SK-N-SH (cell line): ENCODE data around the gene CADM2. TPM values are rescaled to one million over a fixed set of nuclear protein-coding genes. Genes with fewer than 3 reads are reported as not detected.

ENCODE experiments used
- CTCF ChIA-PET: fragments of 300-600, 350-600 bp; formaldehyde crosslinking; extraction: SDS; loops from one replicate; lab custom pipeline; 2021; lab: Yijun Ruan, JAX
- POLR2A ChIA-PET: fragments of 350-600 bp; sonication (Branson Sonifier 250); formaldehyde crosslinking; extraction: SDS; loops from one replicate; lab custom pipeline; 2020; ENCODE audit warnings: antibody characterized with exemption, inconsistent platforms; lab: Yijun Ruan, JAX
- DNase-seq: peaks from one replicate; pipeline ENCODE4 v3.0.0; 2012
- H2AFZ ChIP-seq: fragments of 200-600 bp; sonication (generic); 2 replicates; pipeline ENCODE4 v1.8.1; 2016; ENCODE audit warnings: antibody characterized with exemption, mild to moderate bottlenecking, low read depth
- H3F3A ChIP-seq: fragments of 200-600 bp; sonication (generic); replicated peaks from 2 replicates; pipeline ENCODE3; 2016; ENCODE audit warnings: antibody characterized with exemption, mild to moderate bottlenecking; ENCODE audit not compliant: insufficient read depth
- H3K27ac ChIP-seq, 2 experiments: fragments of 200-500 bp in 1 of 2; fragments of 200-600 bp in 1 of 2; sonication (Bioruptor generic) in 1 of 2; sonication (generic), shearing (Covaris generic) in 1 of 2; 2 replicates each; pipeline versions ENCODE4 v1.5.1 to v1.6.1; 2014 to 2016; ENCODE audit warnings: low read depth in 2 of 2, inconsistent platforms in 1 of 2, low read length in 1 of 2, mild to moderate bottlenecking in 1 of 2, mixed read lengths in 1 of 2
- H3K27me3 ChIP-seq: fragments of 200-600 bp; sonication (generic), shearing (Covaris generic); 2 replicates; pipeline ENCODE4 v1.6.1; 2016; ENCODE audit warnings: mixed run types; ENCODE audit not compliant: insufficient read depth
- H3K36me3 ChIP-seq, 2 experiments: fragments of 200-500 bp in 1 of 2; fragments of 200-600 bp in 1 of 2; sonication (Bioruptor generic) in 1 of 2; sonication (generic) in 1 of 2; replicated peaks in 1 of 2; 2 replicates each; pipeline versions ENCODE3 to v1.5.1; 2014 to 2016; ENCODE audit warnings: low read length in 1 of 2, mild to moderate bottlenecking in 1 of 2; ENCODE audit not compliant: insufficient read depth in 2 of 2, control insufficient read depth in 1 of 2
- H3K4me1 ChIP-seq, 2 experiments: fragments of 200-500 bp in 1 of 2; fragments of 200-600 bp in 1 of 2; sonication (Bioruptor generic) in 1 of 2; sonication (generic), shearing (Covaris generic) in 1 of 2; 2 replicates each; pipeline versions ENCODE4 v1.5.1 to v1.6.1; 2014 to 2016; ENCODE audit warnings: low read depth in 1 of 2, low read length in 1 of 2, mixed run types in 1 of 2; ENCODE audit not compliant: insufficient read depth in 2 of 2, control insufficient read depth in 1 of 2
- H3K4me2 ChIP-seq: fragments of 200-600 bp; sonication (generic), shearing (Covaris generic); 2 replicates; pipeline ENCODE4 v1.6.1; 2017; ENCODE audit warnings: mixed run types
- H3K4me3 ChIP-seq, 2 experiments: fragments of 200-500 bp in 1 of 2; fragments of 200-600 bp in 1 of 2; sonication (Bioruptor generic) in 1 of 2; sonication (generic), shearing (Covaris generic) in 1 of 2; 2 replicates each; pipeline versions ENCODE4 v1.5.1 to v1.8.1; 2014 to 2016; ENCODE audit warnings: low read depth in 2 of 2, inconsistent platforms in 1 of 2, low read length in 1 of 2, mild to moderate bottlenecking in 1 of 2, mixed read lengths in 1 of 2, moderate library complexity in 1 of 2
- H3K79me2 ChIP-seq: fragments of 200-600 bp; sonication (generic); 2 replicates; pipeline ENCODE4 v1.8.1; 2017; ENCODE audit warnings: mild to moderate bottlenecking; ENCODE audit not compliant: insufficient read depth
- H3K9ac ChIP-seq: fragments of 200-600 bp; sonication (generic); 2 replicates; pipeline ENCODE4 v1.6.1; 2017; ENCODE audit warnings: mixed run types
- H3K9me2 ChIP-seq: fragments of 200-600 bp; sonication (generic); 2 replicates; pipeline ENCODE4 v1.6.1; 2017; ENCODE audit warnings: mixed run types
- H3K9me3 ChIP-seq: fragments of 200-600 bp; sonication (generic); 2 replicates; pipeline ENCODE4 v1.6.1; 2017; ENCODE audit warnings: mixed run types, mild to moderate bottlenecking, moderate library complexity
- H4K20me1 ChIP-seq: fragments of 200-600 bp; sonication (generic); 2 replicates; pipeline ENCODE4 v1.6.1; 2017; ENCODE audit warnings: mild to moderate bottlenecking, mixed run types; ENCODE audit not compliant: insufficient read depth
- CHD2 ChIP-seq: fragments of 150-350 bp; IDR thresholded peaks from 2 replicates; pipeline ENCODE4 v1.6.1; 2018; ENCODE audit warnings: low read length; ENCODE audit not compliant: partially characterized antibody
- ELF1 ChIP-seq: IDR thresholded peaks from 2 replicates; pipeline ENCODE4 v1.4.0; 2012
- FOXJ3 ChIP-seq: sonication (generic); formaldehyde crosslinking; IDR thresholded peaks from 2 replicates; pipeline ENCODE4 v1.5.1; 2020; ENCODE audit warnings: mild to moderate bottlenecking, missing genetic modification reagents
- GABPA ChIP-seq: IDR thresholded peaks from 2 replicates; pipeline ENCODE4 v1.4.0; 2012; ENCODE audit warnings: low read depth, mild to moderate bottlenecking
- GATA2 ChIP-seq: sonication (generic); formaldehyde crosslinking; IDR thresholded peaks from 2 replicates; pipeline ENCODE4 v1.5.0; 2020; ENCODE audit warnings: mild to moderate bottlenecking, missing genetic modification reagents
- JUND ChIP-seq: IDR thresholded peaks from 2 replicates; pipeline ENCODE4 v1.4.0; 2012
- MXI1 ChIP-seq: IDR thresholded peaks from 2 replicates; pipeline ENCODE4 v1.6.1; 2012; ENCODE audit warnings: mild to moderate bottlenecking, low read depth, low read length, improper control_type of control experiment
- RAD21 ChIP-seq: IDR thresholded peaks from 2 replicates; pipeline ENCODE4 v1.6.1; 2012; ENCODE audit warnings: mild to moderate bottlenecking, low read length
- RXRA ChIP-seq: IDR thresholded peaks from 2 replicates; pipeline ENCODE4 v1.4.0; 2012; ENCODE audit warnings: low read depth, mild to moderate bottlenecking, borderline replicate concordance
- SIN3A ChIP-seq: IDR thresholded peaks from 2 replicates; pipeline ENCODE4 v1.6.1; 2012; ENCODE audit warnings: low read depth, mild to moderate bottlenecking, low read length, moderate library complexity, borderline replicate concordance
- SMC3 ChIP-seq: IDR thresholded peaks from 2 replicates; pipeline ENCODE4 v1.6.1; 2012; ENCODE audit warnings: low read depth, low read length, improper control_type of control experiment
- TAF1 ChIP-seq: IDR thresholded peaks from 2 replicates; pipeline ENCODE4 v1.6.1; 2012; ENCODE audit warnings: low read depth, mild to moderate bottlenecking, low read length, moderate library complexity, borderline replicate concordance
- TEAD4 ChIP-seq: IDR thresholded peaks from 2 replicates; pipeline ENCODE4 v1.4.0; 2012; ENCODE audit warnings: mild to moderate bottlenecking, borderline replicate concordance; ENCODE audit not compliant: insufficient read depth
- YY1 ChIP-seq: IDR thresholded peaks from 2 replicates; pipeline ENCODE4 v1.4.0; 2012; ENCODE audit warnings: low read depth, mild to moderate bottlenecking
- WGBS: methylation state at CpG from one replicate; pipeline ENCODE4 v1.1.6; 2017; ENCODE audit warnings: low lambda C conversion rate; 5-methylcytosine and 5-hydroxymethylcytosine counted together
- polyA plus RNA-seq, 3 experiments: library from polyadenylated mRNA; depleted of rRNA; stranded (reverse); fragments of >200 nt; gene quantifications; 2 replicates each; pipeline ENCODE4 v1.2.3, GENCODE V29; 2012
- TF ChIP-seq, protein P1 (sequence below): IDR thresholded peaks from 2 replicates; pipeline ENCODE4 v1.4.0; 2012; ENCODE audit warnings: low read depth, borderline replicate concordance
- TF ChIP-seq, protein P2 (sequence below): fragments of 150-350 bp; IDR thresholded peaks from 2 replicates; pipeline ENCODE4 v1.6.1; 2017; ENCODE audit warnings: antibody characterized with exemption, low read length, low read depth, borderline replicate concordance
- TF ChIP-seq, protein P3 (sequence below): IDR thresholded peaks from 2 replicates; pipeline ENCODE4; 2012
- TF ChIP-seq, protein P4 (sequence below): fragments of 200-600 bp; sonication (generic); IDR thresholded peaks from 2 replicates; pipeline ENCODE4 v1.6.1; 2017; ENCODE audit warnings: antibody characterized with exemption, mild to moderate bottlenecking, moderate library complexity
- TF ChIP-seq, protein P5 (sequence below): fragments of 150-350 bp; IDR thresholded peaks from 2 replicates; pipeline ENCODE4 v1.6.1; 2016; ENCODE audit warnings: mild to moderate bottlenecking, low read depth, low read length

CADM2 gene
- polyA plus RNA-seq, 1 of the 3 experiments (the other 2 are of a cell fraction): 0.46 TPM

DNA sequence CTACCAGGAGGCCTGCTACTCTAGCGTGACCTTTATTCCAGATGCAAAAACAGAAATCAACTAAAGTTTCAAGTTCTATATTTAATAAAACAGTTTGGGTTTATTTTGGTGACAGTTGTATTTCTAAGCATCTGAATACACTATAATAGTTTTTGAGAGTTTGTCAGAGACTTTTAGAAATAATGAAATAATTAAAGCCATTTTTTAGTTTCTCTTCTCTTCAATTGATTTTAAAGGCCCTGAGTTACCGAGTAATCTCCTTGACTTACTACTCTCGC is 523.4 kb downstream of the CADM2 start (continued):
- TF ChIP-seq, protein P1, sequence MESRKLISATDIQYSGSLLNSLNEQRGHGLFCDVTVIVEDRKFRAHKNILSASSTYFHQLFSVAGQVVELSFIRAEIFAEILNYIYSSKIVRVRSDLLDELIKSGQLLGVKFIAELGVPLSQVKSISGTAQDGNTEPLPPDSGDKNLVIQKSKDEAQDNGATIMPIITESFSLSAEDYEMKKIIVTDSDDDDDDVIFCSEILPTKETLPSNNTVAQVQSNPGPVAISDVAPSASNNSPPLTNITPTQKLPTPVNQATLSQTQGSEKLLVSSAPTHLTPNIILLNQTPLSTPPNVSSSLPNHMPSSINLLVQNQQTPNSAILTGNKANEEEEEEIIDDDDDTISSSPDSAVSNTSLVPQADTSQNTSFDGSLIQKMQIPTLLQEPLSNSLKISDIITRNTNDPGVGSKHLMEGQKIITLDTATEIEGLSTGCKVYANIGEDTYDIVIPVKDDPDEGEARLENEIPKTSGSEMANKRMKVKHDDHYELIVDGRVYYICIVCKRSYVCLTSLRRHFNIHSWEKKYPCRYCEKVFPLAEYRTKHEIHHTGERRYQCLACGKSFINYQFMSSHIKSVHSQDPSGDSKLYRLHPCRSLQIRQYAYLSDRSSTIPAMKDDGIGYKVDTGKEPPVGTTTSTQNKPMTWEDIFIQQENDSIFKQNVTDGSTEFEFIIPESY: no peak

DNA sequence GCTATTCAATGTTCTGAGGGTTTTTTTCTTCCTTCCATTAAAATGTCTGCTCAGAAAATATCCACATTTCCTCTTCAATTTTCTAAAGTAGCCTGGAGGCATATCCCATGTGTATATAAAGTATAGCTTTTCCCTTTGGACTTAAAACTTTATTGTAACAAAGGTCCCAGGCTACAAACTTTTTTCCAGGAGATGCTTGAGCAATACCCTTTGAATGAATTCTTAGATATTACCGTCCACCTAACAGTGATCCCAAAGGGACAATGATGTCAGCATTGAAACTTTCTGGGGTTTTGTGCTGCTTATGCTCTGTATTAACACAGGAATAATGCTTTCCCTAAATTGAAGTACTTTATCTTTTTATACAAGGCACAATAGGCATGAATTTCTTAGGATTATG is 525.2 kb downstream of the CADM2 start:
- peaks cover 3% of the 10 kb centered on the region for H3F3A ChIP-seq
- POLR2A ChIA-PET: no interaction called here
- no peaks in the 10 kb centered on the region; the same call in 1 of the 2 replicates for H3K9me3 ChIP-seq
- CTCF ChIA-PET: no interaction called here
- no peak overlapping the region for H3K4me2 ChIP-seq
- H3K27me3 ChIP-seq: no peaks in the 10 kb centered on the region
- no peaks in the 10 kb centered on the region for H4K20me1 ChIP-seq
- H3K79me2 ChIP-seq: no peaks in the 10 kb centered on the region
- no peaks in the 10 kb centered on the region for H3K36me3 ChIP-seq
- no peak for DNase-seq
- 38% methylated on average over 1 of the region's 1 CpG for WGBS
- TF ChIP-seq, protein P2, sequence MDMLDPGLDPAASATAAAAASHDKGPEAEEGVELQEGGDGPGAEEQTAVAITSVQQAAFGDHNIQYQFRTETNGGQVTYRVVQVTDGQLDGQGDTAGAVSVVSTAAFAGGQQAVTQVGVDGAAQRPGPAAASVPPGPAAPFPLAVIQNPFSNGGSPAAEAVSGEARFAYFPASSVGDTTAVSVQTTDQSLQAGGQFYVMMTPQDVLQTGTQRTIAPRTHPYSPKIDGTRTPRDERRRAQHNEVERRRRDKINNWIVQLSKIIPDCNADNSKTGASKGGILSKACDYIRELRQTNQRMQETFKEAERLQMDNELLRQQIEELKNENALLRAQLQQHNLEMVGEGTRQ: no peak
- TF ChIP-seq RAD21 (no peak), FOXJ3 (no peak), GATA2 (CRISPR knock-in tag) (no peak), RXRA (no peak), GABPA (no peak), TEAD4 (no peak), MXI1 (no peak), ELF1 (no peak), CHD2 (no peak), SIN3A (no peak), SMC3 (no peak), TAF1 (no peak), JUND (no peak), YY1 (no peak)
- TF ChIP-seq, protein P3, sequence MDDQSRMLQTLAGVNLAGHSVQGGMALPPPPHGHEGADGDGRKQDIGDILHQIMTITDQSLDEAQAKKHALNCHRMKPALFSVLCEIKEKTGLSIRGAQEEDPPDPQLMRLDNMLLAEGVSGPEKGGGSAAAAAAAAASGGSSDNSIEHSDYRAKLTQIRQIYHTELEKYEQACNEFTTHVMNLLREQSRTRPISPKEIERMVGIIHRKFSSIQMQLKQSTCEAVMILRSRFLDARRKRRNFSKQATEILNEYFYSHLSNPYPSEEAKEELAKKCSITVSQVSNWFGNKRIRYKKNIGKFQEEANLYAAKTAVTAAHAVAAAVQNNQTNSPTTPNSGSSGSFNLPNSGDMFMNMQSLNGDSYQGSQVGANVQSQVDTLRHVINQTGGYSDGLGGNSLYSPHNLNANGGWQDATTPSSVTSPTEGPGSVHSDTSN: no peak
- TF ChIP-seq, protein P4, sequence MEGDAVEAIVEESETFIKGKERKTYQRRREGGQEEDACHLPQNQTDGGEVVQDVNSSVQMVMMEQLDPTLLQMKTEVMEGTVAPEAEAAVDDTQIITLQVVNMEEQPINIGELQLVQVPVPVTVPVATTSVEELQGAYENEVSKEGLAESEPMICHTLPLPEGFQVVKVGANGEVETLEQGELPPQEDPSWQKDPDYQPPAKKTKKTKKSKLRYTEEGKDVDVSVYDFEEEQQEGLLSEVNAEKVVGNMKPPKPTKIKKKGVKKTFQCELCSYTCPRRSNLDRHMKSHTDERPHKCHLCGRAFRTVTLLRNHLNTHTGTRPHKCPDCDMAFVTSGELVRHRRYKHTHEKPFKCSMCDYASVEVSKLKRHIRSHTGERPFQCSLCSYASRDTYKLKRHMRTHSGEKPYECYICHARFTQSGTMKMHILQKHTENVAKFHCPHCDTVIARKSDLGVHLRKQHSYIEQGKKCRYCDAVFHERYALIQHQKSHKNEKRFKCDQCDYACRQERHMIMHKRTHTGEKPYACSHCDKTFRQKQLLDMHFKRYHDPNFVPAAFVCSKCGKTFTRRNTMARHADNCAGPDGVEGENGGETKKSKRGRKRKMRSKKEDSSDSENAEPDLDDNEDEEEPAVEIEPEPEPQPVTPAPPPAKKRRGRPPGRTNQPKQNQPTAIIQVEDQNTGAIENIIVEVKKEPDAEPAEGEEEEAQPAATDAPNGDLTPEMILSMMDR: no peak
- TF ChIP-seq, protein P5, sequence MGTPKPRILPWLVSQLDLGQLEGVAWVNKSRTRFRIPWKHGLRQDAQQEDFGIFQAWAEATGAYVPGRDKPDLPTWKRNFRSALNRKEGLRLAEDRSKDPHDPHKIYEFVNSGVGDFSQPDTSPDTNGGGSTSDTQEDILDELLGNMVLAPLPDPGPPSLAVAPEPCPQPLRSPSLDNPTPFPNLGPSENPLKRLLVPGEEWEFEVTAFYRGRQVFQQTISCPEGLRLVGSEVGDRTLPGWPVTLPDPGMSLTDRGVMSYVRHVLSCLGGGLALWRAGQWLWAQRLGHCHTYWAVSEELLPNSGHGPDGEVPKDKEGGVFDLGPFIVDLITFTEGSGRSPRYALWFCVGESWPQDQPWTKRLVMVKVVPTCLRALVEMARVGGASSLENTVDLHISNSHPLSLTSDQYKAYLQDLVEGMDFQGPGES: no peak
- TF ChIP-seq, protein P1: no peak
- no peaks in the 10 kb centered on the region for H3K4me1 ChIP-seq
- no peak overlapping the region for H3K4me3 ChIP-seq
- H3K9ac ChIP-seq: no peak overlapping the region
- H3K27ac ChIP-seq: no peak overlapping the region
- H3K9me2 ChIP-seq: no peaks in the 10 kb centered on the region
- H2AFZ ChIP-seq: no peak overlapping the region
